ENCODE measurements around the gene PHF12. TPM values are rescaled to one million over a fixed set of nuclear protein-coding genes. Genes with fewer than 3 reads are reported as not detected.
"Not testable (repeated sequence)": the region's sequence is repeated elsewhere in the genome, so short reads cannot be mapped to it uniquely, and the experiment has no call there.

Gene PHF12
- total and polyA plus RNA-seq, 2 donors (not counting 1 experiment from before 2014, with no cell fraction given), result 10.1 to 14.2 TPM

- TF ChIP-seq EZH2 (IDR thresholded peaks at IDR 0.05; ENCODE audit: low read length, missing control alignments) (no peak), CTCF (conservative IDR thresholded peaks at IDR 0.05 in 1 of 2, IDR thresholded peaks at IDR 0.05 in 1 of 2; ENCODE audit: low read depth in 1 of 2, low read length in 2 of 2) (no peak)
- no peak overlapping the region for H3K9ac ChIP-seq (ENCODE audit: insufficient read depth, low read length)
- peak in 1 of 2 donors; percentile 3 for DNase-seq (ENCODE audit: low read depth in 2 of 2)
- H3K79me2 ChIP-seq (ENCODE audit: control insufficient read depth, insufficient read depth, low read length), result peaks cover 9% of the 10 kb centered on the region
- no peaks in the 10 kb centered on the region for H4K20me1 ChIP-seq (ENCODE audit: control insufficient read depth, extremely low read depth, insufficient read depth, low read length)
- H3K9me3 ChIP-seq (ENCODE audit: control insufficient read depth, insufficient read depth, low read depth, low read length), result no peaks in the 10 kb centered on the region
- peak overlapping the region; percentile 85 for H3K4me2 ChIP-seq (ENCODE audit: extremely low read depth, insufficient read depth, low read length)
- H3K27me3 ChIP-seq (ENCODE audit: control insufficient read depth, insufficient read depth, low read length), result no peaks in the 10 kb centered on the region
- peak overlapping the region; percentile 59 to 97 (median 79) for H3K4me3 ChIP-seq (replicated peaks in 1 of 4; ENCODE audit: control extremely low read depth in 1 of 4, insufficient read depth in 1 of 4, low read depth in 3 of 4, low read length in 4 of 4)
- H3K36me3 ChIP-seq (ENCODE audit: control insufficient read depth, insufficient read depth, low read length), result peaks cover 3% of the 10 kb centered on the region
- no peak overlapping the region for H2AFZ ChIP-seq (ENCODE audit: low read length)
- peaks cover 12% of the 10 kb centered on the region for H3K4me1 ChIP-seq (ENCODE audit: control insufficient read depth, extremely low read depth, insufficient read depth, low read length)
- no peak overlapping the region for H3K27ac ChIP-seq (ENCODE audit: insufficient read depth, low read length)
Observed at GRCh38 chr17:28896491-28896883, 54.8 kb downstream of the PHF12 start.

DNA sequence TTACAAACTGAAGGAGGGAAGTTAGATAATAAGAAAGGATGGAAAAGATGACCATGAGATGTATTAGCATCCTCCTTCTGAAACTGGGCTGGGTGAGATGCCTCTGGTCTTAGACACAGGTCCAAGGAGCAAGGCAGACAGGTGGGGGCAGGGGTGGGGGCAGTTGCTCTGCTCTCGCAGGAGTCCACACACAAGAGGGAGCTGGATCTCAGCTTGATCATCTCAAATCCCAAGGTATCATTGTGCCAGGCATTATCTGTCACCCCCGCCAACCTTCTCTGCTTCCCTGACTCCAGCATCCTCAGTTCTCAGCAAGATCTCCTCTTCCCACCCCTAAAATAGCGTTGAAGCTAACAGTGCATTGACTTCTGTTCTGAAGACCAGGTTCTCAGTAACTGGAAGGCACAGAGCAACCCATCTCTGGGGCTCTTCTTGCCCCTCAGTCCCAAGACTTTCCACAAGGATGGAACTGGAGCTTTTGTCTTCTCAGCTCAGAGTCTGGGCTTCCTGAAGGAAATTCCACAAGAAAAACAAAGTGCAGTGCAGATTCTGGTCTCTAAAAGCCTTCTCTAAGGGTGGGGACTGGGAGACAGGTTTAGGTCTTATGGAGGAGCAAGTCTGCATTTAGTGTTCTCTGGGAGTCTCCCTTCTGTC lies 55.4 kb downstream of the PHF12 start:
- TF ChIP-seq CTCF (conservative IDR thresholded peaks at IDR 0.05 in 1 of 2, IDR thresholded peaks at IDR 0.05 in 1 of 2; ENCODE audit: low read depth in 1 of 2, low read length in 2 of 2), result no peak
- TF ChIP-seq EZH2 (IDR thresholded peaks at IDR 0.05; ENCODE audit: low read length, missing control alignments), result no peak
- peak overlapping the region; percentile 14 for H3K9ac ChIP-seq (ENCODE audit: insufficient read depth, low read length)
- peaks cover 9% of the 10 kb centered on the region for H3K79me2 ChIP-seq (ENCODE audit: control insufficient read depth, insufficient read depth, low read length)

GRCh38 chr17:28893248-28894183 lies 57.8 kb downstream of the PHF12 start:
- not testable (repeated sequence) for H3K9me3 ChIP-seq (ENCODE audit: control insufficient read depth, insufficient read depth, low read depth, low read length); H3K27ac ChIP-seq (ENCODE audit: insufficient read depth, low read length); H3K9ac ChIP-seq (ENCODE audit: insufficient read depth, low read length); H3K36me3 ChIP-seq (ENCODE audit: control insufficient read depth, insufficient read depth, low read length); H3K27me3 ChIP-seq (ENCODE audit: control insufficient read depth, insufficient read depth, low read length); H3K79me2 ChIP-seq (ENCODE audit: control insufficient read depth, insufficient read depth, low read length); H3K4me2 ChIP-seq (ENCODE audit: extremely low read depth, insufficient read depth, low read length); H3K4me3 ChIP-seq (replicated peaks in 1 of 4; ENCODE audit: control extremely low read depth in 1 of 4, insufficient read depth in 1 of 4, low read depth in 3 of 4, low read length in 4 of 4); H2AFZ ChIP-seq (ENCODE audit: low read length); DNase-seq (ENCODE audit: low read depth in 2 of 2); H4K20me1 ChIP-seq (ENCODE audit: control insufficient read depth, extremely low read depth, insufficient read depth, low read length)
- peaks cover 12% of the 10 kb centered on the region for H3K4me1 ChIP-seq (ENCODE audit: control insufficient read depth, extremely low read depth, insufficient read depth, low read length)

More for the DNA sequence above, 55.4 kb downstream of the PHF12 start:
- Histone ChIP-seq H3K27me3 (ENCODE audit: control insufficient read depth, insufficient read depth, low read length) (no peaks in the 10 kb centered on the region), H3K4me2 (ENCODE audit: extremely low read depth, insufficient read depth, low read length) (peak overlapping the region; percentile 85), H4K20me1 (ENCODE audit: control insufficient read depth, extremely low read depth, insufficient read depth, low read length) (no peaks in the 10 kb centered on the region), H3K9me3 (ENCODE audit: control insufficient read depth, insufficient read depth, low read depth, low read length) (no peaks in the 10 kb centered on the region), H3K4me1 (ENCODE audit: control insufficient read depth, extremely low read depth, insufficient read depth, low read length) (peaks cover 12% of the 10 kb centered on the region), H3K4me3 (replicated peaks in 1 of 4; ENCODE audit: control extremely low read depth in 1 of 4, insufficient read depth in 1 of 4, low read depth in 3 of 4, low read length in 4 of 4) (peak overlapping the region in 3 of 4 experiments; percentile 59 to 97 (median 85)), H2AFZ (ENCODE audit: low read length) (no peak overlapping the region), H3K36me3 (ENCODE audit: control insufficient read depth, insufficient read depth, low read length) (peaks cover 3% of the 10 kb centered on the region), H3K27ac (ENCODE audit: insufficient read depth, low read length) (no peak overlapping the region)
- DNase-seq (ENCODE audit: low read depth in 2 of 2), result no peak
